Keratinocyte (primary cell): Measurements from ENCODE around the gene HDAC9. TPM values are rescaled to one million over a fixed set of nuclear protein-coding genes. Genes with fewer than 3 reads are reported as not detected.

Experiments
- DNase-seq: peaks from one replicate; pipeline ENCODE4 v3.0.0-alpha.2; 2011; ENCODE audit warnings: low read depth, missing footprints, low spot score
- FAIRE-seq: peaks from 2 replicates; lab custom pipeline; 2011; peaks lifted over from hg19 to GRCh38; lab: Jason Lieb, UNC
- H2AFZ ChIP-seq: 2 replicates; pipeline ENCODE4 v1.6.0; 2012; ENCODE audit warnings: low read length, control low read depth, inconsistent platforms; ENCODE audit not compliant: control insufficient read depth
- H3K27ac ChIP-seq: 2 replicates; pipeline ENCODE4 v1.5.1; 2011; ENCODE audit warnings: low read length; ENCODE audit not compliant: control insufficient read depth, insufficient read depth
- H3K27me3 ChIP-seq: 3 replicates; pipeline ENCODE4 v1.6.0; 2011; ENCODE audit warnings: low read length; ENCODE audit not compliant: control insufficient read depth, insufficient read depth; ENCODE audit errors: extremely low read depth
- H3K36me3 ChIP-seq, 2 experiments: 2 replicates in 1 of 2; 3 replicates in 1 of 2; pipeline ENCODE4 v1.5.1; 2011; ENCODE audit warnings: low read length in 2 of 2, mild to moderate bottlenecking in 1 of 2; ENCODE audit not compliant: control insufficient read depth in 2 of 2, insufficient read depth in 2 of 2; ENCODE audit errors: extremely low read depth in 1 of 2
- H3K4me1 ChIP-seq: 3 replicates; pipeline ENCODE4 v1.5.1; 2011; ENCODE audit warnings: low read length; ENCODE audit not compliant: control insufficient read depth, insufficient read depth; ENCODE audit errors: extremely low read depth
- H3K4me2 ChIP-seq: 3 replicates; pipeline ENCODE4 v1.6.0; 2011; ENCODE audit warnings: low read depth, low read length; ENCODE audit not compliant: control insufficient read depth, insufficient read depth; ENCODE audit errors: extremely low read depth
- H3K4me3 ChIP-seq, 3 experiments: fragments of 200-600 bp in 1 of 3; sonication (generic) in 1 of 3; 2 replicates in 2 of 3; 3 replicates in 1 of 3; pipeline ENCODE4 v1.5.1; 2011 to 2016; ENCODE audit warnings: low read length in 3 of 3, mild to moderate bottlenecking in 3 of 3, control low read depth in 2 of 3, inconsistent platforms in 1 of 3, low read depth in 1 of 3, mixed read lengths in 1 of 3, mixed run types in 1 of 3, moderate library complexity in 1 of 3; ENCODE audit not compliant: control insufficient read depth in 2 of 3, insufficient read depth in 2 of 3; ENCODE audit errors: extremely low read depth in 1 of 3
- H3K79me2 ChIP-seq: 2 replicates; pipeline ENCODE4 v1.6.0; 2012; ENCODE audit warnings: low read length; ENCODE audit not compliant: control insufficient read depth, insufficient read depth
- H3K9ac ChIP-seq: 3 replicates; pipeline ENCODE4 v1.6.0; 2011; ENCODE audit warnings: low read length; ENCODE audit not compliant: control insufficient read depth, insufficient read depth; ENCODE audit errors: extremely low read depth
- H3K9me1 ChIP-seq: 3 replicates; pipeline ENCODE4 v1.6.0; 2011; ENCODE audit warnings: low read length; ENCODE audit not compliant: control insufficient read depth, insufficient read depth; ENCODE audit errors: extremely low read depth
- H3K9me3 ChIP-seq: 2 replicates; pipeline ENCODE4 v1.5.1; 2012; ENCODE audit warnings: low read depth, low read length; ENCODE audit not compliant: control insufficient read depth
- H4K20me1 ChIP-seq: 3 replicates; pipeline ENCODE4 v1.6.0; 2011; ENCODE audit warnings: low read length; ENCODE audit not compliant: control insufficient read depth, insufficient read depth; ENCODE audit errors: extremely low read depth
- EZH2 ChIP-seq: IDR thresholded peaks from one replicate; pipeline ENCODE4 v1.6.1; 2012; ENCODE audit warnings: inconsistent platforms, mild to moderate bottlenecking, low read length, moderate library complexity
- dilution Hi-C: fragments of 300-500 bp; cut with MboI; formaldehyde crosslinking; loops from one replicate; pipeline ENCODE4 v1.7.0; 2020; ENCODE audit warnings: low sequenced_read_pairs; ENCODE audit not compliant: extremely low pct_ligation_motif_present
- polyA plus RNA-seq, 5 experiments: library from polyadenylated mRNA; depleted of rRNA in 3 of 5; stranded (reverse) in 3 of 5; stranded (forward) in 1 of 5; unstranded in 1 of 5; fragments of >200 nt; gene quantifications; 1 replicate in 1 of 5; 2 replicates in 3 of 5; 3 replicates in 1 of 5; pipeline versions ENCODE4 v1.2.1 to v1.2.3, GENCODE V29; 2011 to 2012; ENCODE audit warnings: missing spikeins in 2 of 5, low read depth in 1 of 5, low replicate concordance in 1 of 5
- small RNA-seq, 3 experiments: library from RNA; depleted of rRNA; stranded (forward); fragments of <200 nt; gene quantifications; one replicate each; pipeline ENCODE3, GENCODE V24; 2012; ENCODE audit warnings: low read depth in 3 of 3, low replicate concordance in 1 of 3; ENCODE audit not compliant: insufficient read length in 3 of 3
- TF ChIP-seq, protein P1 (sequence below), 3 experiments: IDR thresholded peaks in 1 of 3; conservative IDR thresholded peaks in 1 of 3; optimal IDR thresholded peaks in 1 of 3; 2 replicates in 2 of 3; 3 replicates in 1 of 3; pipeline versions ENCODE3 to v1.5.1; 2011; ENCODE audit warnings: low read length in 3 of 3, mild to moderate bottlenecking in 3 of 3, moderate library complexity in 2 of 3, control low read depth in 1 of 3, inconsistent platforms in 1 of 3; ENCODE audit not compliant: insufficient read depth in 2 of 3; ENCODE audit errors: extremely low read depth in 1 of 3

HDAC9 gene
- polyA plus RNA-seq, 1 donor (not counting 4 experiments of a cell fraction or from before 2014, with no cell fraction given) = 24.6 TPM

DNA sequence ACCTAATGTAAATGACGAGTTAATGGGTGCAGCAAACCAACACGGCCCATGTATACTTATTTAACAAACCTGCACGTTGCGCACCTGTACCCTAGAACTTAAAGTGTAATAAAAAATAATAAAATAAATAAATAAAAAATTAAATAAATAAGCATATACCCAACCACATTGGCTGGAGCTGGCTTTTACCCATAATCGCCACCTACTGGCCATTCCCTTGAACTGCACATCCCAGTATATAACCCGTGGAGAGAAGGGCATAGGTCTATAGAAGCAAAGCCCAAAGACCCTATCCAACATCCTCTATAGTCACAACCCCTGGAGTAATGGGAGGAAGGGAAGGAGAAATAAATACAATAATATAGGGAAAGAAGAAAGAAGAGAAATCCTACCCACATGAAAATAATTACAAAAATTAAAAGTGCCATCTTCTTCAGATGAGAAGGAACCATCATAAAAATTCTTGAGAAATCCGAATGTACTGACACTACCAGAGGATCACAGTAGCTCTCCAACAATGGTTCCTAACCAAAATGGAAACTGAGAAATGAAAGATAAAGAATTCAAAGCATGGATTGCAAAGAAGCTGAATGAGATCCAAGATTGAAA is 556.3 kb downstream of the HDAC9 start:
- no peaks in the 10 kb centered on the region for H3K36me3 ChIP-seq
- no peak overlapping the region for H3K9ac ChIP-seq
- no peak overlapping the region for H3K4me3 ChIP-seq
- no peaks in the 10 kb centered on the region for H3K9me3 ChIP-seq
- H3K4me1 ChIP-seq = no peaks in the 10 kb centered on the region
- TF ChIP-seq EZH2 = no peak
- TF ChIP-seq, protein P1, sequence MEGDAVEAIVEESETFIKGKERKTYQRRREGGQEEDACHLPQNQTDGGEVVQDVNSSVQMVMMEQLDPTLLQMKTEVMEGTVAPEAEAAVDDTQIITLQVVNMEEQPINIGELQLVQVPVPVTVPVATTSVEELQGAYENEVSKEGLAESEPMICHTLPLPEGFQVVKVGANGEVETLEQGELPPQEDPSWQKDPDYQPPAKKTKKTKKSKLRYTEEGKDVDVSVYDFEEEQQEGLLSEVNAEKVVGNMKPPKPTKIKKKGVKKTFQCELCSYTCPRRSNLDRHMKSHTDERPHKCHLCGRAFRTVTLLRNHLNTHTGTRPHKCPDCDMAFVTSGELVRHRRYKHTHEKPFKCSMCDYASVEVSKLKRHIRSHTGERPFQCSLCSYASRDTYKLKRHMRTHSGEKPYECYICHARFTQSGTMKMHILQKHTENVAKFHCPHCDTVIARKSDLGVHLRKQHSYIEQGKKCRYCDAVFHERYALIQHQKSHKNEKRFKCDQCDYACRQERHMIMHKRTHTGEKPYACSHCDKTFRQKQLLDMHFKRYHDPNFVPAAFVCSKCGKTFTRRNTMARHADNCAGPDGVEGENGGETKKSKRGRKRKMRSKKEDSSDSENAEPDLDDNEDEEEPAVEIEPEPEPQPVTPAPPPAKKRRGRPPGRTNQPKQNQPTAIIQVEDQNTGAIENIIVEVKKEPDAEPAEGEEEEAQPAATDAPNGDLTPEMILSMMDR (optimal IDR thresholded peaks at IDR 0.05 in 1 of 3, IDR thresholded peaks at IDR 0.05 in 1 of 3, conservative IDR thresholded peaks at IDR 0.05 in 1 of 3; ENCODE audit: extremely low read depth in 1 of 3, insufficient read depth in 2 of 3, low read length in 3 of 3) = peak; percentile 69 to 72 (median 71)
- H3K79me2 ChIP-seq = no peaks in the 10 kb centered on the region
- H3K9me1 ChIP-seq = no peaks in the 10 kb centered on the region
- DNase-seq = no peak
- H2AFZ ChIP-seq = no peak overlapping the region
- FAIRE-seq = no peak
- H3K4me2 ChIP-seq = no peak overlapping the region
- no peaks in the 10 kb centered on the region for H4K20me1 ChIP-seq
- no peaks in the 10 kb centered on the region for H3K27me3 ChIP-seq
- H3K27ac ChIP-seq = no peak overlapping the region
- dilution Hi-C loops = no loop called here

Small RNA genes lying within 50 kb of the gene (small RNA-seq; reads per million reads assigned to genes)
- gene RN7SKP266 = 0 reads per million in 3 experiments
